OCI-LY3 (cell line): ENCODE data around the gene RPS25.
"Not testable (repeated sequence)": the region's sequence is repeated elsewhere in the genome, so short reads cannot be mapped to it uniquely, and the experiment has no call there.

Source experiments
- H2AFZ ChIP-seq: fragments of 200-600, 300-600 bp; shearing (Covaris generic); 2 replicates; pipeline ENCODE4 v1.6.0; 2014; ENCODE audit warnings: antibody characterized with exemption, low read depth, low read length
- H3K27ac ChIP-seq: fragments of 200-600, 300-600 bp; sonication (generic); 2 replicates; pipeline ENCODE4 v1.5.1; 2014; ENCODE audit warnings: mild to moderate bottlenecking, low read length, moderate library complexity, mixed read lengths
- H3K27me3 ChIP-seq: fragments of 200-600, 300-600 bp; sonication (generic); 2 replicates; pipeline ENCODE4 v1.6.1; 2014; ENCODE audit warnings: low read depth, low read length, mixed read lengths
- H3K36me3 ChIP-seq: fragments of 200-600, 300-600 bp; sonication (generic); replicated peaks from 2 replicates; pipeline ENCODE3; 2014; ENCODE audit warnings: low read depth, low read length, mixed read lengths
- H3K4me1 ChIP-seq: fragments of 300-600, 200-600 bp; sonication (generic); 2 replicates; pipeline ENCODE4 v1.6.1; 2014; ENCODE audit warnings: low read length, mixed read lengths
- H3K4me2 ChIP-seq: fragments of 200-600, 300-600 bp; sonication (generic); 2 replicates; pipeline ENCODE4 v1.6.1; 2014; ENCODE audit warnings: low read length, mixed read lengths
- H3K4me3 ChIP-seq: fragments of 300-600, 200-600 bp; sonication (generic); 2 replicates; pipeline ENCODE4 v1.5.1; 2014; ENCODE audit warnings: antibody characterized with exemption, mild to moderate bottlenecking, low read length, moderate library complexity
- H3K79me2 ChIP-seq: fragments of 300-600, 200-600 bp; shearing (Covaris generic); 2 replicates; pipeline ENCODE4 v1.6.1; 2014; ENCODE audit warnings: mild to moderate bottlenecking, low read length, mixed read lengths
- H3K9ac ChIP-seq: fragments of 300-600, 200-600 bp; shearing (Covaris generic); 2 replicates; pipeline ENCODE4 v1.6.0; 2014; ENCODE audit warnings: mild to moderate bottlenecking, low read length, moderate library complexity
- H3K9me3 ChIP-seq: fragments of 200-600, 300-600 bp; shearing (Covaris generic); 2 replicates; pipeline ENCODE4 v1.6.1; 2014; ENCODE audit warnings: low read length, mixed read lengths; ENCODE audit not compliant: insufficient read depth
- H4K20me1 ChIP-seq: fragments of 200-600, 300-600 bp; sonication (generic); 2 replicates; pipeline ENCODE4 v1.6.1; 2016; ENCODE audit warnings: low read length, mixed read lengths; ENCODE audit not compliant: insufficient read depth
- EZH2phosphoT487 ChIP-seq: fragments of 200-600 bp; shearing (Covaris generic); IDR thresholded peaks from 2 replicates; pipeline ENCODE4 v1.6.1; 2018; ENCODE audit warnings: antibody characterized with exemption, mixed run types, low read depth
- TF ChIP-seq, protein P1 (sequence below): fragments of 200-600, 300-600 bp; sonication (generic); IDR thresholded peaks from 2 replicates; pipeline ENCODE4 v1.5.1; 2014; ENCODE audit warnings: antibody characterized with exemption, low read length, low read depth

Gene RPS25

DNA sequence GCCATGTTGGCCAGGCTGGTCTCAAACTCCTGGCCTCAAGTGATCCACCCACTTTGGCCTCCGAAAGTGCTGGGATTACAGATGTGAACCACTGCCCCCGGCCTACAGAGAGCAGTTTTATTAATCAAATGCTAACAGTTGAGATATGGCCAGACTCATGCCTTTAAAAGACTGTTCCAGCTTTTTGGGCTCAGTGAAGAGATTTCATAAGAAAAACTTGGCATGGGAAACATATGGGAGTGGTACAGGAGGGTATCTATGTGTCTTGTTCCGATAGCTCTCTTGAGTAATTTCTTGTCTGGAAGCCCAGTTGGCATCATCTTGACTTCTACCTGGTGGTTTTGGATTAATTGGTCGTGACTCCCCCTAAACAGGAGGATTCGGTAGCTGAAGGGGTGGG is 20.7 kb upstream of the RPS25 start:
- peaks cover 22% of the 10 kb centered on the region for H3K4me1 ChIP-seq
- H3K36me3 ChIP-seq = no peaks in the 10 kb centered on the region
- H4K20me1 ChIP-seq = no peaks in the 10 kb centered on the region
- TF ChIP-seq, protein P1, sequence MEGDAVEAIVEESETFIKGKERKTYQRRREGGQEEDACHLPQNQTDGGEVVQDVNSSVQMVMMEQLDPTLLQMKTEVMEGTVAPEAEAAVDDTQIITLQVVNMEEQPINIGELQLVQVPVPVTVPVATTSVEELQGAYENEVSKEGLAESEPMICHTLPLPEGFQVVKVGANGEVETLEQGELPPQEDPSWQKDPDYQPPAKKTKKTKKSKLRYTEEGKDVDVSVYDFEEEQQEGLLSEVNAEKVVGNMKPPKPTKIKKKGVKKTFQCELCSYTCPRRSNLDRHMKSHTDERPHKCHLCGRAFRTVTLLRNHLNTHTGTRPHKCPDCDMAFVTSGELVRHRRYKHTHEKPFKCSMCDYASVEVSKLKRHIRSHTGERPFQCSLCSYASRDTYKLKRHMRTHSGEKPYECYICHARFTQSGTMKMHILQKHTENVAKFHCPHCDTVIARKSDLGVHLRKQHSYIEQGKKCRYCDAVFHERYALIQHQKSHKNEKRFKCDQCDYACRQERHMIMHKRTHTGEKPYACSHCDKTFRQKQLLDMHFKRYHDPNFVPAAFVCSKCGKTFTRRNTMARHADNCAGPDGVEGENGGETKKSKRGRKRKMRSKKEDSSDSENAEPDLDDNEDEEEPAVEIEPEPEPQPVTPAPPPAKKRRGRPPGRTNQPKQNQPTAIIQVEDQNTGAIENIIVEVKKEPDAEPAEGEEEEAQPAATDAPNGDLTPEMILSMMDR = no peak
- H3K4me2 ChIP-seq = peak overlapping the region; percentile 57; the same call in 1 of the 2 replicates
- no peaks in the 10 kb centered on the region for H3K79me2 ChIP-seq
- no peak overlapping the region for H3K4me3 ChIP-seq
- no peak overlapping the region for H2AFZ ChIP-seq
- no peaks in the 10 kb centered on the region for H3K27me3 ChIP-seq
- H3K9ac ChIP-seq = no peak overlapping the region
- H3K27ac ChIP-seq = no peak overlapping the region
- no peaks in the 10 kb centered on the region for H3K9me3 ChIP-seq

DNA sequence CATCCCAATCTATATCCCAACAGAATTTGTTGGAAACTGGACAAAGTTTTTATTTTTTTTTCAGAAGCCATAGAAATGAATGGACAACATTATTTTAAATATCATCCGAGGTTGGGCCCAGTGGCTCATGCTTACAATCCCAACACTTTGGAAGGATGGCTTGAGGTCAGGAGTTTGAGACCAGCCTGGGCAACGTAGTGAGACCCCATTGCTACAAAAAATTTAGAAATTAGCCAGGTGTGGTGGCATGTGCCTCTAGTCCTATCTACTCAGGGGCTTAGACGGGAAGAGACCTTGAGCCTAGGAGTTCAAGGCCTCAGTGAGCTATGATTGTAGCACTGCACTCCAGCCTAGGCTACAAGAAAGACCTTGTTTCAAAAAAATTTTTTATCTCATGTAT is 16.7 kb upstream of the RPS25 start:
- no peak overlapping the region for H3K27ac ChIP-seq
- no peak for TF ChIP-seq EZH2phosphoT487
- TF ChIP-seq, protein P1 = no peak
- no peaks in the 10 kb centered on the region for H3K36me3 ChIP-seq
- H2AFZ ChIP-seq = no peak overlapping the region
- H3K79me2 ChIP-seq = peaks cover 7% of the 10 kb centered on the region
- H3K9ac ChIP-seq = no peak overlapping the region
- no peaks in the 10 kb centered on the region for H3K9me3 ChIP-seq
- H4K20me1 ChIP-seq = no peaks in the 10 kb centered on the region
- H3K4me3 ChIP-seq = no peak overlapping the region
- no peak overlapping the region for H3K4me2 ChIP-seq
- H3K4me1 ChIP-seq = peaks cover 8% of the 10 kb centered on the region
- no peaks in the 10 kb centered on the region for H3K27me3 ChIP-seq

DNA sequence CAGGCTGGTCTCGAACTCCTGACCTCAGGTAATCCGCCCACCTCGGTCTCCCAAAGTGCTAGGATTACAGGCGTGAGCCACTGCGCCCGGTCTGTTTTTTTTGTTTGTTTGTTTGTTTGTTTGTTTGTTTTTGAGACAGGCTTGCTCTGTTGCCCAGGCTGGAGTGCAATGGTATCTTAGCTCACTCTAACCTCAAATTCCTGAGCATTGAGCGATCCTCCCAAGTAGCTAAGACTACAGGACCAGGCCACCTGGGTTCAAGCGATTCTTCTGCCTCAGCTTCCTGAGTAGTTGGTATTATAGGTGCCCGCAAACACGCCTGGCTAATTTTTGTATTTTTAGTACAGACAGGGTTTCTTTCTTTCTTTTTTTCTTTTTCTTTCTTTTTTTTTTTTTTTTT is 15.3 kb upstream of the RPS25 start:
- H3K36me3 ChIP-seq, H3K9me3 ChIP-seq, H3K27me3 ChIP-seq, H3K4me2 ChIP-seq, H3K4me3 ChIP-seq, H3K27ac ChIP-seq, H2AFZ ChIP-seq, H3K9ac ChIP-seq, H4K20me1 ChIP-seq: not testable (repeated sequence)
- Histone ChIP-seq H3K4me1 (peaks cover 14% of the 10 kb centered on the region), H3K79me2 (peaks cover 21% of the 10 kb centered on the region)

DNA sequence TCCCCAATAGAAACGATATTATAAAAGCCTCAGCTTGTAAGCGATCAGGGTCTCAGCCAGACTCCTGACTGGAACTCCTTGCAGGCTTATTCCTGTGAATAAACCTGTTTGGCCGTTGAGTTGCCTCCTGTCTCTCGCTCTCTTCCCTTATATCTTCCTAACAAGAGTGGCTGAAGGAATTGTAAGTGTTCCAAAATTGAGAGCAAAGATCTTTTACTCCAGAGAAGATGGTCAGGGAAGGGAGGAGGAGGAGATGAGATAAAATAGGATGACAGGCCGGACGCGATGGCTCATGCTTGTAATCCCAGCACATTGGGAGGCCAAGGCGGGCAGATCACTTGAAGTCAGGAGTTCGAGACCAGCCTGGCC is 13.8 kb upstream of the RPS25 start:
- no peak overlapping the region for H3K9ac ChIP-seq
- no peak overlapping the region for H3K4me3 ChIP-seq
- H4K20me1 ChIP-seq = no peaks in the 10 kb centered on the region
- peaks cover 17% of the 10 kb centered on the region for H3K36me3 ChIP-seq
- H3K27ac ChIP-seq = no peak overlapping the region
- no peaks in the 10 kb centered on the region for H3K27me3 ChIP-seq
- 0 out of 2 replicates have a peak overlapping the region, but pooled peaks have one; percentile 79 for H2AFZ ChIP-seq
- no peak for TF ChIP-seq EZH2phosphoT487
- TF ChIP-seq, protein P1 = no peak
- no peak overlapping the region for H3K4me2 ChIP-seq
- peaks cover 28% of the 10 kb centered on the region for H3K79me2 ChIP-seq
- H3K4me1 ChIP-seq = peaks cover 19% of the 10 kb centered on the region
- no peaks in the 10 kb centered on the region for H3K9me3 ChIP-seq
